HG03378 (cell line): ENCODE data around the gene BRINP2.

Experiments used
- ATAC-seq: cut with Tn5 transposase; IDR thresholded peaks from one replicate; pipeline ENCODE4 v1.9.1; 2021; ENCODE audit warnings: mild to moderate bottlenecking, moderate library complexity; ENCODE audit not compliant: unreplicated experiment

The BRINP2 gene, protein sequence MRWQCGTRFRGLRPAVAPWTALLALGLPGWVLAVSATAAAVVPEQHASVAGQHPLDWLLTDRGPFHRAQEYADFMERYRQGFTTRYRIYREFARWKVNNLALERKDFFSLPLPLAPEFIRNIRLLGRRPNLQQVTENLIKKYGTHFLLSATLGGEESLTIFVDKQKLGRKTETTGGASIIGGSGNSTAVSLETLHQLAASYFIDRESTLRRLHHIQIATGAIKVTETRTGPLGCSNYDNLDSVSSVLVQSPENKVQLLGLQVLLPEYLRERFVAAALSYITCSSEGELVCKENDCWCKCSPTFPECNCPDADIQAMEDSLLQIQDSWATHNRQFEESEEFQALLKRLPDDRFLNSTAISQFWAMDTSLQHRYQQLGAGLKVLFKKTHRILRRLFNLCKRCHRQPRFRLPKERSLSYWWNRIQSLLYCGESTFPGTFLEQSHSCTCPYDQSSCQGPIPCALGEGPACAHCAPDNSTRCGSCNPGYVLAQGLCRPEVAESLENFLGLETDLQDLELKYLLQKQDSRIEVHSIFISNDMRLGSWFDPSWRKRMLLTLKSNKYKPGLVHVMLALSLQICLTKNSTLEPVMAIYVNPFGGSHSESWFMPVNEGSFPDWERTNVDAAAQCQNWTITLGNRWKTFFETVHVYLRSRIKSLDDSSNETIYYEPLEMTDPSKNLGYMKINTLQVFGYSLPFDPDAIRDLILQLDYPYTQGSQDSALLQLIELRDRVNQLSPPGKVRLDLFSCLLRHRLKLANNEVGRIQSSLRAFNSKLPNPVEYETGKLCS

DNA sequence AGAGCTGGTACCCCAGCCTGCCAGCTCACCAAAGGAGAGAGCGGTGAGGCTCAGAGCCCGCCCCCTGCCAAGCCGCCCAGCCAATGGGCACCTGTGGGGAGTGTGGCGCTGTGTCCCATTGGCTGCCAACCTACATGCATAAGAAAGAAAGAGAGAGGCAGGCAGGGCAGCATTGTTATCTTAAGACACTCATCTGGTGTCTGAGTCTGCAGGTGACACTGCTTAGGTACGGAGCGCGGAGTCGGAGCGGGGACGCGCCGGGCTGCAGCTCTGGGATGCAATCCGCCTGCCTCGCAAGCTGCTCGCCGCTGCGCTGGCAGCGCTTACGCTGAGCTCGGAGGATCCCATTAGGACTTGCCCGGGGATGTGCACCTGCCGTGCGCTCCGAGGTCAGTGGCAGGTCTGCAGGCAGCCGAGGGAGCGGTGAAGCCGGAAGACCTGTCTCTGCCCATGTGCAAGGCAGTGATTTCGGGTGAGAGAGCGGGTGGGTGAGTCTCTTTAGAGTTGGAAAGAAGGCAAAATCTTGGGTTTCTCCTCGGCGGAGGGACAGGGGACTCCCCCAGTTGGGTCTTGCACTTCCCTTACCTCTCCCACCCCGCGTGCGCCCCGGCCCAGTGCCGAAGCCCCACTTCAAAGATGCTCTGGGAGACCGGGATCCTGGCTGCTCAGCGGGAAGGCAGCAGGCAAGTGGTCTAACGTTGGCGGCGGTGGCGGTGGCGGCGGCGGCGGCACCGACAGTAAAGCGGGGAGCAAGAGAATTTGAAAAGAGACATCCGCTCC is at the start of gene BRINP2:
BRINP2 (plus strand) TSS at position 203 of the 780 bp plus-strand sequence. CDS start 58,919 bp downstream, outside the sequence.
- peak; percentile 81 for ATAC-seq

DNA sequence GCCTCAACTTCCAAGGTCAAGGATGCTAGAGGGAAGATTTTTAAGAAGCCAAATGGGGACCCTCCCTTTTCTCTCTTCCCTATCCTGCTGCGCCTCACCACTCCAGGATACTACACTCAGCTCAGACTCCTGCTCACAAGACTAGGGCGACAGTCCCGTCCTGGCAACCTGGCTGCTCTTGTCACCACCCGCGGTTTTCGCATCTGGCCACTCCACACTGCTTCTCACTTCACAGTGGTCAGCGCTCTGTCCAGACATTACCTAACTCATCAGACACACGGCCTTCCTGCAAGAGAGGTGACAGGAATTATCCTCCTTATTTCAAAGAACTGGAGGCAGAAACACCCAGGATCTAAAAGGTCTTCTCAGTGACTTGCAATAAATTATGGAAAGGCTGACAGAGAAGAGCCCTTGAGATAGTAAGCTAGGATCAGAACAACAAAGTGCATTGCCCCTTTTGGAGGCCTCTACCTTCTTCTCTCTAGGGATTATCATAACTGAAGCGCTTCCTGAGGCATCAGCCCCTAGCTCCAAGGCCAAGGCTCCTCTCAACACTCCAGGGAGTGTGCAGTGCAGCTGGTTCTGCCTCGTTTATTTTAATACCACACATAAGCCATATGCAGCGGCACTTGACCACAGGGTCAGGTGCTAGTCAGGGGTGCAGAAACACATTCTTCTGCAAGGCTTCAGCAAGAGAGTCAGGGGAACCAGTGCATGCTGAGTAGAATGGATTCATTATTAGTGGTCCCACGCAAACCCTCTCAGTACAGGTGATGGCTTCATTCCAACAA is 48.1 kb upstream of the BRINP2 start:
- no peak for ATAC-seq

DNA sequence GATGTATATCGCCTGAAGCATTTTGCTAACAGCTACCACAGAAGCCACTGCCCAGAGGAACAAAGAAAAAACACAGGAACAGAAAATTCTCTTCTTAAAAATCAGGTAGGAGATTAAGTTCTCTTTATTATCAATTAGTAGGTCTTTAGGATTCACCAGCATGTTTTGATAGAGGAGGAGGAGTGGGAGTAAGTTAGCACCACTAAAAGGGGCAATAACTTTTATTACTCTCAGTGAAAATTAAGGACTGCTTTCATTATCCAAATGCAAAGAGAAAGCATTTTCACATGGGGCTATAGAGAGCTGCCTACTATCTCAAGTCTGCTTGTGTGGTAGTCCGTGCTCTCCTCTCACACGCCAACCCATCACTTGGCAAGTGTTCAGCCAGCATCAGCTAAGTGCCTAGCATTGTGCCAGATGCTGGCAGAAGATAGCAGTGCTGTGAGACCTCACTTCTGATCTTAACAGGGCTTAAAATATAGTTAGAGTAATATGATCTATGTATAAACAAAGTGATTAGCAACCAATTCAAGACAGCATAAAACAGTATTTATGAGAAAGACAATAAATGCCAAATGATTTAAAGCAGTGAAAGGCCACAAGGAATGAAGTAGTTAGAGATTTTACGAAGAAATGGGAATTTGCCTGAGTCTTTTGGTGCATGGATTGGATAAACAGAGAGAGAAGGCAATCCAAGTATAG is 46.0 kb upstream of the BRINP2 start:
- no peak for ATAC-seq

DNA sequence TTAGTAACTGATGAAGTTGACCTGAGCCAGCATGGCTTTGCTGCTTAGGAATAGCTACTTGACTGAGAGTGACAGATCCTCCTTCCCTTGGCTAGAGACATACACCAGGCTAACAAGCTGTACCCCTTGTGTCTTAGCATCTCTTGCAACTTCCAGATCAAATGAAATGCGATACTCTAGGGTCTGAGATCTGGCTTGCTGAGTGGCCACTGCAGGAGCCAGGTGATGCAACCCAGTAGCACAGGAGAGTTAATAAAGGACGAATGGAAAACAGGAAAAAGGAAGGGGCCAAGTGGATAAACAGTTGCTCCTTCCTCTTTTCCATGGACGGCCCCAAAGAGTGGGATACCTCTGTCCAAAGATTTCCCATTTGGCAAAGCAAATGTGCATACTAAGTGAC is 44.5 kb upstream of the BRINP2 start:
- ATAC-seq: no peak

DNA sequence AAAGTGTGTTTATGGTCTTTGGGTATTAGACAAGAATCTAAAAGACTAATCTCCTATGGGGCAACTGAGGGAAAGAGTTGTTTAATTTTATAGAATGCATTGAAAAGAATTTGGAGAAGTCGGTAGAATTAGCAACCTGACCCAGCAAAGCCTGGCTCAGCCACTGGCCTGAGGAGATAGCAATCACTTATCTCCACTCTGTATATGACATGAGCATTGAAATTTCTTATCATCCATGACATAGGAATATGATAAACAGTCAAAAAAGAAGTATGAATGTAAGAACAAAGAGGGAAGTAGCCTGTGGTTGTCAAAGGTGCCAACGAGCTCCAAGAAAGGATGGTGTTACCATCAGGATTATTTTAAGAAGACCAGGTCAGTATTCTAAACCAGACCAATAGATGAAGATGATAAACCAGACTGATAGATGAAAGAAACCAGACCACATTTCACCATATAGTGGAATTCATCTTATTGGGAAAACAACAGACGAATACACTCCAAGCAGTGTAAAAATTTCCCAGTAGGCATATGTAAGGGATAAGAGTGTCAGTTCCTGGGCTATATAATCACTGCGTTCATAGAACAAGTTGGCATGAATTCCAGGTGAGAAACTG is 42.0 kb upstream of the BRINP2 start:
- no peak for ATAC-seq

DNA sequence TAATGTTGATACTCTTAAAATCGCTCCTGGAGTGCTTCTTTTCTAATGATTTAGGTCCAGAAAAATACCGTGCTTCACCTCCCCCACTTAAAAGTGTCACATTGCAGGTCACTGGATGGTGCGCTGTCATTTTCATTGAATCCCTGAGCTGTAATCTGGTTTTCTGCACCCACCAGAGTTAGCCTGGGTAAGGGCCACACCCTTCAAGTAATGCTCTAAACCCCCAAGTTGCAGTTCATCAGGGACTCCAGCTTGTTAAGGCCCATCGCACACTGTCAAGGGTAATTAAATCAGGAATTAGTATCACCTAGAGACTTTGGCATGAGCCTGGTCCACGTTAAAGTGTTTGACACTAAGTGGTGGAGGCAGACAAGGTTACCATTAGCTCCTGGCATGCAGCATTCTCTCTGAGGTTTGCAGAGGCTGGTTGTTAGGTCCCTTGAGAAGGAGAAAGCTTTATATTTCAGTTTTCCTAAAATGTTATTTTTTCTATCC is 40.3 kb upstream of the BRINP2 start:
- no peak for ATAC-seq

DNA sequence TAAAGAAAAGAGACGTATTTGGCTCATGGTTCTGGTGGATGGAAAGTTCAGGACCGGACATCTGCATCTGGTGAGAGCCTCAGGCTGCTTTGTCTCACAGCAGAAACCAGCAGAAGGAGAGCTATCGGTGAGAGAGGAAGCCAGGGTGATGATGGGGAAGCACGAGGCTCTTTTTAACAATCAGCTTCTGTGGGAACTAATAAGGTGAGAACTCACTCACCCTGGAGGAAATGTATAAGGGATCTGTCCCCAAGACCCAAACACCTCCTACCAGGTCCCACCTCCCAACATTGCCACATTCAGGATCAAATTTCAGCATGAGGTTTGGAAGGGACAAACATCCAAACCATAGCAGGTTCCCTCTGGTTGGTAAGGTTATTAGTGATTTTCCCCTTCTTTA is 39.0 kb upstream of the BRINP2 start:
- no peak for ATAC-seq

DNA sequence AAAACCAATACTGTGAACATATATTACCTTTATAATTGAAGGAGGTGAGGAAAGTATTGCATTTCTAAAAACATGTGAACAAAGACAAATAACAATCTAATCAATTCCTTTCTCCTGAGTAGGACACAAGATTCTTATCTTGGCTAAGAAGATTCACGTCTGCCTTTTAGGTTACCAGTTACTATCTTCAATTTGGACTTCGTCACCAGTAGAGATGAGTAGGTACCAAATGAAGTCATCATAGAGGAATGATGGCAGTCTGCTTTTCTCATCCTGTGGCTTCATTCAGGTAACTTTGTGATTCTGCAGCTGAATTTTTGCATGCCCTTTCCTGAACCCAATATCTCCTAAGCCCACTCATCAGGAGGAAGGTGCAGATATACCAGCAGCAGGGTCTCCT is 38.6 kb upstream of the BRINP2 start:
- no peak for ATAC-seq

DNA sequence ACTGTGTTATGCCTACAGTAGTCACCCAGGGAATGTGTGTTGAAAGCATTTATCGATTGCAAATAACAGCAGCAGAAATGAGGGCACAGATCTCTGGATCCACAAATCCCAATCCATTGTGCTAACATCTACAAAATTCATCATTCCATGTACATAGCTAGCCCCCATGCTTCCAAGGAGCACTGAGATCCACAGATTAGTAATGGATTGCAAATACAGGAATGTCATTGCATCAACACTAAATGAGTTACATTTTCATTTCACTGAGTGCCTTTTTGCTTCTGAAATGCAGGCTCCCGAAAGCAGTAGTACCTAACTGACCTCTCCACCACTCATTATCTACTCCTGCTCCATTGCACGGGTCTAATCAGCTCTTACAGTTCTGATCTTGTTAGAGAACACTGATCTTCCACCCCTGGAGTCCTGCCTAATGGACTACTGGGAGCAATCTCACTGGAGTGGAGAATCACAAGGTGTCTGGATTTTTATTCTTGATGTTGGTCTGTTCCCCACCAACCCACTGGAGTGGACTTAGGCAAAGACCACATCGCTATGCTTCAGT is 36.7 kb upstream of the BRINP2 start:
- ATAC-seq: no peak

DNA sequence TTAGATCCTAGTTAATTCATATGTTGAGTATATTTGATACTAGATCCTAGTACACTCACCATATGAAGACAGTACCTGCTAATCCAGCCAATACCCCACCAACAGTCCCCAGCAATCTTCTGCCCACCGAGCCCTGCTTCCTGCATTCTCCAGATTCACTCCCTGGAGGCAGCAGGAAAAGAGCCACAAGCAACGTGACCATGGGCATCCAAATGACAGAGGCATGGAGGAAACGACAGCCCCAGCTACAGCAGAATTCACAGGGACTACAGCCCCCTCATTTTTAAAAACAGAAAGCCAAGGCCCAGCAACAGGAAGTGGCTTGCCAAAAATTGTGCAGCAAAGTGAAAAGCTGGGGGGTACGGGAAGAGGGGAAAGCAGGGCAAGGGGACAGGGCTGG is 35.5 kb upstream of the BRINP2 start:
- ATAC-seq: no peak

DNA sequence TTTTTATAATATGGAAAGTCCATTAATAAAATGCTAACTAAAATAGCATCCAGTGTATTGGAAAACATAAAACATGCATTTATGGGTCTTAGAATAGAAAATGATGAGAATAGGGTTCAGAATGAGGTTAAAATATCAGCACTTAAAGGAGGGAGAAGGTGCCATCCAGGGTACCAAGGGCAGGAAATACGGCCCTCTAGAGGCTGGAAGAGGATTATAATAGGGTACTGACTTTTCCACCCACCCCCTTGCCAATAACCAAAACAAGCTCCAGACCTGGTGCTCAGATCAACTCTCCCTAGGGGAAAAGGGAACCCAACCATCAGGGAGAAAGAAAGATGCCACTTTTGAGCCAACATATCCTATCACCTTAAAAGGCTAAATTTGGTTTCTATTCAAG is 32.9 kb upstream of the BRINP2 start:
- no peak for ATAC-seq

DNA sequence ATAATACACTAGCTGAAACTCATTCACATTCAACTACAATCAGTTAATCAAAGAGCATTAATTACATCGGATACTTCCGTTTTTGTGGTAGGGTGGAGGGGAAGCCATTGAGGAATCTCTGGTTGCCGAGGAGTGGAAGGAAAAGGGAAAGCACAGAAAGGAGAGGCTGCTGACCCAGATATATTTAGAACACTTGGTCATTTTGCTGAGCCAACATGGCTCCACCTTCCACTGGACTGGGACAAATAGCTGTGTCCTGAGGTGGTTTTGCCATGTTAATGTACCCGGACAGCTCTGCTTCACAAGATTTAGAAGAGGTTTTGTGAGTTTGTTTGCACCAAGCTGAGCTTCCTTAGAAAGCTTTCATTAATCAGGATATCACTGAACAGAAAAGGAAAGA is 32.4 kb upstream of the BRINP2 start:
- ATAC-seq: no peak

DNA sequence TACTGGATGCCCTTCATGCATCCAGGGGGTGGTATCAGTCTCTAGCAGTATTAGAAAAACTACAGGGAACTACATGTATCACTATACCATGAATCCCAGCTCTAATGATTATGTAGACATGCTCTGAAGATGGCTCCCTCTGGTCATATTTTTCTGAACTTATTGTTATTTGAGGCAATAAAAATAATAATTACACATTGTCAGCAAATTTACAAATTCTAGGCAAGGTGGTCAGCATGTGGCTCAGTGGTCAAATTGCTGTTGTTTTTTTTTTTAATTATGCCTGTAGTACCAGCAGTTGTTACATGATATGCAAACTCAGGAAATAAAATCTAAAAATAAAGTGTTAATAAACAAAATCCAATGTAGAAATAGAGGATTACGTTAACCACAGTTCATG is 28.7 kb upstream of the BRINP2 start:
- ATAC-seq: no peak

DNA sequence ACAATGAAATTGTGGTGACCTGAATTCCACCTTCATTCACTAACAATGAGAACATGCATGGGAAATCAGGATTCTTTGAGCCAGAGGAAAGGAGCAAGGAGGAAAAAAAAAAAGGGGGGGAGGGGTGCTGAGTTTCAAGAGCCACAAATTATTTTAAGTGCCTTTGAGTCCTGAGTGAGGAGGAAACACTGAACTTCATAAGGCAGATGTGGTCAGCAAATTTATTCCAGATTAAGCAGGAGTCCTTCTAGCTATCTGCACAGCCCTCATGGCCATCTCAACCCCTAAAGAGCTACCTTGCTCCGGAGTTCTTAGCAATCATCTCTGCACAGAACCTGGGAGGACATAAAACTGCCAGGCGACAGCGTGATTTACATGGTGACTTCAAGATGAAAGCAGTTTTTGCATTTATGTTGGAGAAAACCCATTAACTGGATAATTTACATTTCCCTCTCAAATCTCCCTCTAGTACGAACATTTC is 27.9 kb upstream of the BRINP2 start:
- ATAC-seq: no peak

DNA sequence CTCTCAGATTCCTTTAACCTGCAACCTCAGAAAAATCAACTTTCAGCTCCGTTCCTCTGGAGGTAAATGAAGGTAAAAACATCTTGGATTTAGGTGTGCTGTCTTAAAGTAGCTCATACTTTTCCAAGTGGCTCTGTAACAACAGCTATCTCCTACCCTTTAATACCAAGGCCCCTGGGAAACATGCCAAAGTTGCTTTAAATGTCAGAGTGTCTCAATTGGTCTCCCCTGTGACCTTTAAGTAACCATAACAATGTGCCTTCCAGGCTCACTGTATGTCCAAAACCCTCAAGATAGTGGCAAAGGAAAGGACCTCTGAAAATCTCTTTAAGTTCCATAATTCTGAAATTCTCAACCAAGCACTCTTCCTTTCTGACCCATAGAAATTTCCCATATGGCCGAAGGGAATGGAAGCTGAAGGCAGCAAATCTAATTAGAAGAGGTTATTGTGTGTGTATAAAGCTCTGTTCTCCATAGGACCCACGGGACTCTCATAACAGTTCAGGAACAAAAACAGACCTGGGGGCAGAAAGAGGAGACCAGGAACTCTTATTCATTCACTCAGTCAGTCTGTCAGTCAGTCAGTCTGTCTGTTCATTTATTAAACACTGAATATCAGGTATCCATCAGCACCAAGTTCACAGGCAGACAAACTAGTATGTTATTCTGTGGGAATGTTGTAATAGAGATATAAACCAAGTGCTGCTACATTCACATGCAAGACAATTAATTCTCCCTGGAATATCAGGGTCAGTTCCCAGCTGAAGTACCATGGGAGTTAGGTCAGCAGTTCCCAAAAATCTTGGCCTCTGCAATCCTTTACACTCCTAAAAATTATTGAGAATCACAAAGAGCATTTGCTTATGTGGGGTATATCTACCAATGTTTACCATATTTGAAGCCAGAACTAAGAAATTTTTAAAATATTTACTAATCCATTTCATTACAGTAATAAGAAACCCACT is 25.4 kb upstream of the BRINP2 start:
- ATAC-seq: no peak

DNA sequence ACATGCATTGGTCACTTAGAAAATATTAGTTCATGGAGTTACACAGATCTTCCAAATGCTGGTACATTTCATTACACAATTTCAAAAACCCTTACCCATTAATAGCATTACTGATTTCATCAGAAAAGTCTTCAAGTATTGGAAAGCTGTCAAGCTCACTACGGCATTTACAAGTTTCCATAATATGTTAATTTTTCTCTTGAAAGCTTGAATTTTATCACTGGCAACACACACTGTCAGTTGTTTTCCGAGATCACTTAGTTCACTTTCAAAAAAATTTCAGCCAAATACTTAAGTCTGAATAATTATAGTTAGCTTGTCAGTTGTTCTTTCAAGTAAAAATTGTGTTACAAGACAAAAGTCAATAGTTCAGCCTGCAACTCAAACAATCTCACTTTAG is 24.3 kb upstream of the BRINP2 start:
- no peak for ATAC-seq

DNA sequence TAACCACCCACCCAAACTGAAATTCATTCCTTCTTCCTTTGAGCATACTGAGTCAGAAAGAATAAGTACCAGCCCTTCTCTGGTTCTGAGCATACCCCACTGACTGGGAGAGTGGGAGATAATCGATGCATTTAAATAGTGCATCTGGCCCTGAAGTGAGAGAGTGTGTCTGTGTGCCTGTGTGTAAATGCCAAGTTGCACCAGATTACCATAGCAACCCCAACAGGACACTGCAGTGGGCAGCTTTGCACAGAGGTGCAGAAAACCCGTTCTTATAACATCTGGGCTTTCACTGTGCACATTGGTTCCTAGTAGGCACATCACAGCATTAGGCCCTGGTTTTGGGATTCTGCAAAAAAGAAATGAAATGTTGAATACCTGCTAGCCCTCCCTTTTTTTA is 8.5 kb upstream of the BRINP2 start:
- no peak for ATAC-seq

DNA sequence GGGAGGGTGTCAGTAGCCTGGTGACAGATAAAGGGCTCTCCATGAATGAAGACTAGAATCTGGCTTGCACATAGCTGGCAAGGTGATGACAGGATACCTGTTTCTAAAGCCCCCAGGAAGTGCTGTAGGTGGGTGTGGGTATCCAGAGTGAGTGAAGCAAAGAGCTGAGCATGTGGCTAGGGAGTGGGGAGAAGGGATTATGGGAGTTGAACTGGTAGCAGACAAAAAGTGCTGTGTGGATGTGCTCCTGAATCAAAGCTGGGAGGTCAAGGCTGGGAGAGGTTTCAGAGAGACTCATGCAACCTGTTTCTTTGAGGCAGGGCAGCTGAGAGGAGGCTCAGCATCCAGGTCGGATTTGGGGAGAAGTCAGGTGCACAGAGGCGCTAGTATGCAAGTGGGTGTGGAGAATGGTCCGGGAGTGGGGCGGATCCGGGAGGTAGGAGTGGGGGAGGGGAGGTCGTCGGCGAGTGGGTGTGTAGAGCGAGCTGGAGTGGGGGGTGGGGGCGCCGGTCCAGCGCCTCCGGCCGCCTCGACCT is 6.8 kb upstream of the BRINP2 start:
- no peak for ATAC-seq
